ENCODE results near the gene PPRC1.
A peak's percentile ranks its signal among the peaks of the same experiment; 100 is the strongest.

Gene PPRC1

GRCh38 chr10:102132193-102132562 is 662 bp upstream of the PPRC1 start:
- Histone ChIP-seq H2AFZ (ENCODE audit: low read length) (peak overlapping the region; percentile 83), H4K8ac (ENCODE audit: low read depth, low read length) (no peak overlapping the region), H3K4me2 (ENCODE audit: insufficient read depth, low read length, poor library complexity, severe bottlenecking) (peak overlapping the region; percentile 56), H3K79me1 (ENCODE audit: low read depth, low read length) (peaks cover 7% of the 10 kb centered on the region), H3K18ac (ENCODE audit: low read length) (no peak overlapping the region), H3K14ac (ENCODE audit: low read length) (no peak overlapping the region), H2BK120ac (ENCODE audit: low read depth, low read length) (no peak overlapping the region), H3K36me3 (replicated peaks in 1 of 2; ENCODE audit: control insufficient read depth in 2 of 2, insufficient read depth in 2 of 2, low read length in 2 of 2) (peaks cover 0 to 11% of the 10 kb centered on the region in 2 donors), H3K4me3 (ENCODE audit: low read length in 2 of 2) (peak overlapping the region in 1 of 2 donors; percentile 65), H2AK5ac (ENCODE audit: low read depth, low read length) (no peak overlapping the region), H2BK15ac (ENCODE audit: low read length) (no peak overlapping the region), H3K9ac (ENCODE audit: low read depth, low read length, poor library complexity) (no peak overlapping the region), H4K91ac (ENCODE audit: low read depth, low read length, poor library complexity) (no peak overlapping the region), H3K4ac (ENCODE audit: low read length) (no peak overlapping the region), H2BK12ac (ENCODE audit: low read length) (no peak overlapping the region), H3K27ac (replicated peaks; ENCODE audit: low read length) (no peak overlapping the region), H3K9me3 (replicated peaks in 1 of 2; ENCODE audit: control insufficient read depth in 2 of 2, insufficient read depth in 1 of 2, low read depth in 1 of 2, low read length in 2 of 2) (no peaks in the 10 kb centered on the region), H3K4me1 (ENCODE audit: control insufficient read depth in 2 of 2, insufficient read depth in 1 of 2, low read depth in 1 of 2, low read length in 2 of 2) (peaks cover 4 to 5% of the 10 kb centered on the region in 2 donors), H3K23ac (ENCODE audit: low read depth, low read length, poor library complexity) (no peak overlapping the region), H3K27me3 (ENCODE audit: control insufficient read depth in 3 of 3, insufficient read depth in 3 of 3, low read depth in 1 of 3, low read length in 3 of 3) (no peaks in the 10 kb centered on the region), H2BK5ac (ENCODE audit: low read length) (no peak overlapping the region)
- WGBS, 2 donors (ENCODE audit: extremely low coverage in 2 of 2, insufficient read length in 2 of 2, insufficient replicate concordance in 1 of 2): no CpG with 5 or more reads among the region's 8 CpGs
- no peak for DNase-seq (ENCODE audit: low spot score)

GRCh38 chr10:102133373-102134195 is 744 bp downstream of the PPRC1 start:
- H2AK5ac ChIP-seq (ENCODE audit: low read depth, low read length): peak overlapping the region; percentile 76
- peaks cover 4 to 5% of the 10 kb centered on the region in 2 donors for H3K4me1 ChIP-seq (ENCODE audit: control insufficient read depth in 2 of 2, insufficient read depth in 1 of 2, low read depth in 1 of 2, low read length in 2 of 2)

GRCh38 chr10:102134416-102134815 is 1.6 kb downstream of the PPRC1 start:
- Histone ChIP-seq H3K27me3 (ENCODE audit: control insufficient read depth in 3 of 3, insufficient read depth in 3 of 3, low read depth in 1 of 3, low read length in 3 of 3) (no peaks in the 10 kb centered on the region), H3K9me3 (replicated peaks in 1 of 2; ENCODE audit: control insufficient read depth in 2 of 2, insufficient read depth in 1 of 2, low read depth in 1 of 2, low read length in 2 of 2) (no peaks in the 10 kb centered on the region), H2AK5ac (ENCODE audit: low read depth, low read length) (no peak overlapping the region), H3K27ac (replicated peaks; ENCODE audit: low read length) (no peak overlapping the region), H3K4me1 (ENCODE audit: control insufficient read depth in 2 of 2, insufficient read depth in 1 of 2, low read depth in 1 of 2, low read length in 2 of 2) (peaks cover 4 to 5% of the 10 kb centered on the region in 2 donors), H2BK5ac (ENCODE audit: low read length) (no peak overlapping the region), H3K79me1 (ENCODE audit: low read depth, low read length) (peaks cover 7% of the 10 kb centered on the region), H2BK12ac (ENCODE audit: low read length) (no peak overlapping the region), H3K9ac (ENCODE audit: low read depth, low read length, poor library complexity) (no peak overlapping the region), H2BK15ac (ENCODE audit: low read length) (no peak overlapping the region), H3K23ac (ENCODE audit: low read depth, low read length, poor library complexity) (no peak overlapping the region), H4K8ac (ENCODE audit: low read depth, low read length) (no peak overlapping the region), H3K4ac (ENCODE audit: low read length) (no peak overlapping the region), H3K4me2 (ENCODE audit: insufficient read depth, low read length, poor library complexity, severe bottlenecking) (peak overlapping the region; percentile 88), H3K4me3 (ENCODE audit: low read length in 2 of 2) (peak overlapping the region in 1 of 2 donors; percentile 65), H2AFZ (ENCODE audit: low read length) (no peak overlapping the region), H2BK120ac (ENCODE audit: low read depth, low read length) (no peak overlapping the region), H4K91ac (ENCODE audit: low read depth, low read length, poor library complexity) (no peak overlapping the region), H3K14ac (ENCODE audit: low read length) (no peak overlapping the region), H3K36me3 (replicated peaks in 1 of 2; ENCODE audit: control insufficient read depth in 2 of 2, insufficient read depth in 2 of 2, low read length in 2 of 2) (peaks cover 18 to 33% of the 10 kb centered on the region in 2 donors), H3K18ac (ENCODE audit: low read length) (no peak overlapping the region)
- no CpG with 5 or more reads among the region's 2 CpGs for WGBS, 2 donors (ENCODE audit: extremely low coverage in 2 of 2, insufficient read length in 2 of 2, insufficient replicate concordance in 1 of 2)
- DNase-seq (ENCODE audit: low spot score): no peak

More at GRCh38 chr10:102133373-102134195, 744 bp downstream of the PPRC1 start:
- peak overlapping the region; percentile 82 for H4K91ac ChIP-seq (ENCODE audit: low read depth, low read length, poor library complexity)
- peak overlapping the region; percentile 50 for H3K14ac ChIP-seq (ENCODE audit: low read length)
- peak overlapping the region; percentile 97 for H3K9ac ChIP-seq (ENCODE audit: low read depth, low read length, poor library complexity)
- H2BK15ac ChIP-seq (ENCODE audit: low read length): peak overlapping the region; percentile 70
- WGBS, 2 donors (ENCODE audit: extremely low coverage in 2 of 2, insufficient read length in 2 of 2, insufficient replicate concordance in 1 of 2): no CpG with 5 or more reads among the region's 48 CpGs
- no peak overlapping the region for H2BK120ac ChIP-seq (ENCODE audit: low read depth, low read length)
- H2AFZ ChIP-seq (ENCODE audit: low read length): peak overlapping the region; percentile 83
- H3K4ac ChIP-seq (ENCODE audit: low read length): no peak overlapping the region
- peak overlapping the region; percentile 88 for H3K4me2 ChIP-seq (ENCODE audit: insufficient read depth, low read length, poor library complexity, severe bottlenecking)
- no peak overlapping the region for H2BK5ac ChIP-seq (ENCODE audit: low read length)
- no peak overlapping the region for H2BK12ac ChIP-seq (ENCODE audit: low read length)
- peaks cover 10 to 25% of the 10 kb centered on the region in 2 donors for H3K36me3 ChIP-seq (replicated peaks in 1 of 2; ENCODE audit: control insufficient read depth in 2 of 2, insufficient read depth in 2 of 2, low read length in 2 of 2)
- H4K8ac ChIP-seq (ENCODE audit: low read depth, low read length): peak overlapping the region; percentile 89
- peak overlapping the region; percentile 96 for H3K18ac ChIP-seq (ENCODE audit: low read length)
- H3K4me3 ChIP-seq (ENCODE audit: low read length in 2 of 2): peak overlapping the region; percentile 65 to 97
- H3K23ac ChIP-seq (ENCODE audit: low read depth, low read length, poor library complexity): peak overlapping the region; percentile 94
- DNase-seq (ENCODE audit: low spot score): peak; percentile 45
- H3K27ac ChIP-seq (replicated peaks; ENCODE audit: low read length): peak overlapping the region; percentile 50
- no peaks in the 10 kb centered on the region for H3K9me3 ChIP-seq (replicated peaks in 1 of 2; ENCODE audit: control insufficient read depth in 2 of 2, insufficient read depth in 1 of 2, low read depth in 1 of 2, low read length in 2 of 2)
- no peaks in the 10 kb centered on the region for H3K27me3 ChIP-seq (ENCODE audit: control insufficient read depth in 3 of 3, insufficient read depth in 3 of 3, low read depth in 1 of 3, low read length in 3 of 3)
- peaks cover 7% of the 10 kb centered on the region for H3K79me1 ChIP-seq (ENCODE audit: low read depth, low read length)

GRCh38 chr10:102135956-102136526 is 3.2 kb downstream of the PPRC1 start:
- Histone ChIP-seq H3K27me3 (ENCODE audit: control insufficient read depth in 3 of 3, insufficient read depth in 3 of 3, low read depth in 1 of 3, low read length in 3 of 3) (no peaks in the 10 kb centered on the region), H3K4me3 (ENCODE audit: low read length in 2 of 2) (no peak overlapping the region), H3K4me1 (ENCODE audit: control insufficient read depth in 2 of 2, insufficient read depth in 1 of 2, low read depth in 1 of 2, low read length in 2 of 2) (peaks cover 4 to 5% of the 10 kb centered on the region in 2 donors), H4K91ac (ENCODE audit: low read depth, low read length, poor library complexity) (no peak overlapping the region), H3K9ac (ENCODE audit: low read depth, low read length, poor library complexity) (no peak overlapping the region), H2BK15ac (ENCODE audit: low read length) (no peak overlapping the region), H3K4me2 (ENCODE audit: insufficient read depth, low read length, poor library complexity, severe bottlenecking) (no peak overlapping the region), H2BK120ac (ENCODE audit: low read depth, low read length) (no peak overlapping the region), H2BK5ac (ENCODE audit: low read length) (no peak overlapping the region), H4K8ac (ENCODE audit: low read depth, low read length) (no peak overlapping the region), H3K4ac (ENCODE audit: low read length) (no peak overlapping the region), H3K14ac (ENCODE audit: low read length) (no peak overlapping the region), H2BK12ac (ENCODE audit: low read length) (no peak overlapping the region), H2AK5ac (ENCODE audit: low read depth, low read length) (no peak overlapping the region), H3K23ac (ENCODE audit: low read depth, low read length, poor library complexity) (no peak overlapping the region), H3K27ac (replicated peaks; ENCODE audit: low read length) (no peak overlapping the region), H2AFZ (ENCODE audit: low read length) (no peak overlapping the region), H3K9me3 (replicated peaks in 1 of 2; ENCODE audit: control insufficient read depth in 2 of 2, insufficient read depth in 1 of 2, low read depth in 1 of 2, low read length in 2 of 2) (no peaks in the 10 kb centered on the region), H3K36me3 (replicated peaks in 1 of 2; ENCODE audit: control insufficient read depth in 2 of 2, insufficient read depth in 2 of 2, low read length in 2 of 2) (peaks cover 34 to 50% of the 10 kb centered on the region in 2 donors), H3K18ac (ENCODE audit: low read length) (no peak overlapping the region), H3K79me1 (ENCODE audit: low read depth, low read length) (peaks cover 8% of the 10 kb centered on the region)
- whole genome bisulfite sequencing, 2 donors (ENCODE audit: extremely low coverage in 2 of 2, insufficient read length in 2 of 2, insufficient replicate concordance in 1 of 2): no CpG with 5 or more reads among the region's 7 CpGs
- no peak for DNase-seq (ENCODE audit: low spot score)

Measured in neuronal stem cell (in vitro differentiated cells).